OCI-LY1 (cell line): ENCODE results near the gene LOXL4.

Source experiments
- H2AFZ ChIP-seq: fragments of 200-600 bp; sonication (generic), shearing (Covaris generic); 2 replicates; pipeline ENCODE4 v1.6.0; 2014; ENCODE audit warnings: antibody characterized with exemption, mild to moderate bottlenecking, low read length
- H3F3A ChIP-seq: fragments of 200-600 bp; sonication (generic), shearing (Covaris generic); 2 replicates; pipeline ENCODE4 v1.6.0; 2014; ENCODE audit warnings: mild to moderate bottlenecking, antibody characterized with exemption, low read length, moderate library complexity; ENCODE audit not compliant: insufficient read depth
- H3K27ac ChIP-seq: fragments of 200-600 bp; sonication (generic); 2 replicates; pipeline ENCODE4 v1.5.1; 2014; ENCODE audit warnings: low read length, mixed run types, mild to moderate bottlenecking, low read depth; ENCODE audit not compliant: poor library complexity, severe bottlenecking
- H3K27me3 ChIP-seq: fragments of 200-600 bp; sonication (generic); 2 replicates; pipeline ENCODE4 v1.6.0; 2014; ENCODE audit warnings: antibody characterized with exemption, mild to moderate bottlenecking, low read length, moderate library complexity; ENCODE audit not compliant: insufficient read depth
- H3K36me3 ChIP-seq: fragments of 200-600 bp; sonication (generic); 2 replicates; pipeline ENCODE4 v1.6.1; 2014; ENCODE audit warnings: mild to moderate bottlenecking, antibody characterized with exemption, low read length, moderate library complexity, mixed read lengths; ENCODE audit not compliant: insufficient read depth
- H3K4me1 ChIP-seq: fragments of 200-600 bp; sonication (generic); 2 replicates; pipeline ENCODE4 v1.5.1; 2014; ENCODE audit warnings: mild to moderate bottlenecking, low read length, moderate library complexity; ENCODE audit not compliant: insufficient read depth, severe bottlenecking
- H3K4me2 ChIP-seq: fragments of 200-600 bp; sonication (generic), shearing (Covaris generic); 2 replicates; pipeline ENCODE4 v1.6.1; 2014; ENCODE audit warnings: low read length
- H3K4me3 ChIP-seq: fragments of 200-600 bp; sonication (generic); 2 replicates; pipeline ENCODE4 v1.5.1; 2014; ENCODE audit warnings: low read length, low read depth, mild to moderate bottlenecking, mixed read lengths; ENCODE audit not compliant: poor library complexity, severe bottlenecking
- H3K79me2 ChIP-seq: fragments of 200-600 bp; shearing (Covaris generic); 2 replicates; pipeline ENCODE4 v1.6.1; 2016; ENCODE audit warnings: mixed run types, low read length, mixed read lengths; ENCODE audit not compliant: insufficient read depth
- H3K9ac ChIP-seq: fragments of 200-600 bp; sonication (generic), shearing (Covaris generic); 2 replicates; pipeline ENCODE4 v1.6.1; 2014; ENCODE audit warnings: mild to moderate bottlenecking, low read length, mixed read lengths
- H3K9me2 ChIP-seq: fragments of 200-600 bp; sonication (generic), shearing (Covaris generic); 2 replicates; pipeline ENCODE4 v1.6.1; 2014; ENCODE audit warnings: low read depth, mild to moderate bottlenecking, low read length, mixed read lengths
- H3K9me3 ChIP-seq: fragments of 200-600 bp; shearing (Covaris generic); 2 replicates; pipeline ENCODE4 v1.6.1; 2014; ENCODE audit warnings: low read length, mixed read lengths
- H4K20me1 ChIP-seq: fragments of 200-600 bp; sonication (generic), shearing (Covaris generic); 2 replicates; pipeline ENCODE4 v1.6.0; 2016; ENCODE audit warnings: mild to moderate bottlenecking, low read length; ENCODE audit not compliant: insufficient read depth
- CTCF ChIP-seq: fragments of 200-600 bp; sonication (generic), shearing (Covaris generic); IDR thresholded peaks from 2 replicates; pipeline ENCODE4 v1.5.1; 2017; ENCODE audit warnings: mild to moderate bottlenecking, antibody characterized with exemption, low read length, moderate library complexity, mixed read lengths
- EZH2 ChIP-seq: fragments of 200-600 bp; sonication (generic), shearing (Covaris generic); IDR thresholded peaks from 2 replicates; pipeline ENCODE4 v1.8.0; 2017; ENCODE audit warnings: borderline replicate concordance, mixed run types, mild to moderate bottlenecking, antibody characterized with exemption, low read length, moderate library complexity, mixed read lengths

Gene LOXL4

GRCh38 chr10:98308669-98309365, 40.8 kb upstream of the LOXL4 start:
- Histone ChIP-seq H3K4me1 (no peaks in the 10 kb centered on the region), H3K36me3 (no peaks in the 10 kb centered on the region), H3K9me2 (no peaks in the 10 kb centered on the region), H3K9ac (no peak overlapping the region), H3K27ac (no peak overlapping the region), H3K9me3 (no peaks in the 10 kb centered on the region), H2AFZ (no peak overlapping the region), H3K4me2 (no peak overlapping the region), H4K20me1 (no peaks in the 10 kb centered on the region), H3K4me3 (no peak overlapping the region), H3F3A (no peaks in the 10 kb centered on the region), H3K27me3 (no peaks in the 10 kb centered on the region), H3K79me2 (no peaks in the 10 kb centered on the region)
- TF ChIP-seq CTCF = no peak
- no peak for TF ChIP-seq EZH2

GRCh38 chr10:98307916-98308541, 40.0 kb upstream of the LOXL4 start:
- H3K36me3 ChIP-seq = no peaks in the 10 kb centered on the region
- no peak overlapping the region for H2AFZ ChIP-seq
- H4K20me1 ChIP-seq = no peaks in the 10 kb centered on the region
- no peaks in the 10 kb centered on the region for H3K9me3 ChIP-seq
- H3K79me2 ChIP-seq = no peaks in the 10 kb centered on the region
- H3K27ac ChIP-seq = no peak overlapping the region
- H3K4me1 ChIP-seq = no peaks in the 10 kb centered on the region
- no peaks in the 10 kb centered on the region for H3K9me2 ChIP-seq
- H3K9ac ChIP-seq = no peak overlapping the region
- H3K4me3 ChIP-seq = no peak overlapping the region
- no peaks in the 10 kb centered on the region for H3F3A ChIP-seq
- no peaks in the 10 kb centered on the region for H3K27me3 ChIP-seq
- no peak overlapping the region for H3K4me2 ChIP-seq
- no peak for TF ChIP-seq EZH2
- TF ChIP-seq CTCF = no peak

DNA sequence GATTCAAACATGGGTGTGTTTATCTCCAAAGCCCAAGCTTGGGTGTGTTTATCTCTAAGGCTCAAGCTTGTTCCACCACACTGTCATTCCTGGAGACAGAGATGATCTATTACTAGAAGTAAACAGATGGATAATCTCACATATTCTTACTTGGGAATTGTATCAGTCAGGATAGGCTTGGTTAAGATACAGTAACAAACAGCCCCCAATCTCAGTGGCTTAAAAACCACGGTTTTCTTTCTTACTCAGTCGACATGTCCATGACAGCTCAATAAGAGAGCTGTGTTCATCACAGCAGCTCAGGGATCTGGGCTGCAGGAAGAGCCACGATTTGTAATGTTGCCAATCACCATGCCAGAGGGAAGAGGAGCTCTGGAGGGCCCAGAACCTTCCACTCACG, 38.5 kb upstream of the LOXL4 start:
- no peaks in the 10 kb centered on the region for H3K79me2 ChIP-seq
- H3K27me3 ChIP-seq = no peaks in the 10 kb centered on the region
- H3K9me2 ChIP-seq = no peaks in the 10 kb centered on the region
- no peak for TF ChIP-seq EZH2
- no peak for TF ChIP-seq CTCF
- no peak overlapping the region for H3K27ac ChIP-seq
- no peaks in the 10 kb centered on the region for H3K4me1 ChIP-seq
- H3K9ac ChIP-seq = no peak overlapping the region
- H2AFZ ChIP-seq = no peak overlapping the region
- H3K9me3 ChIP-seq = no peaks in the 10 kb centered on the region
- H4K20me1 ChIP-seq = no peaks in the 10 kb centered on the region
- no peaks in the 10 kb centered on the region for H3F3A ChIP-seq
- no peak overlapping the region for H3K4me3 ChIP-seq
- no peaks in the 10 kb centered on the region for H3K36me3 ChIP-seq
- H3K4me2 ChIP-seq = no peak overlapping the region
